22Rv1 (cell line): Measurements from ENCODE around the gene KDM2A.

Source experiments
- ZFX ChIP-seq: fragments of 450-650 bp; IDR thresholded peaks from 2 replicates; pipeline ENCODE4 v1.6.1; 2017; ENCODE audit warnings: antibody characterized with exemption, borderline replicate concordance
- TF ChIP-seq, protein P1 (sequence below): fragments of 450-650 bp; IDR thresholded peaks from 2 replicates; pipeline ENCODE4 v1.5.1; 2017; ENCODE audit warnings: mild to moderate bottlenecking

DNA sequence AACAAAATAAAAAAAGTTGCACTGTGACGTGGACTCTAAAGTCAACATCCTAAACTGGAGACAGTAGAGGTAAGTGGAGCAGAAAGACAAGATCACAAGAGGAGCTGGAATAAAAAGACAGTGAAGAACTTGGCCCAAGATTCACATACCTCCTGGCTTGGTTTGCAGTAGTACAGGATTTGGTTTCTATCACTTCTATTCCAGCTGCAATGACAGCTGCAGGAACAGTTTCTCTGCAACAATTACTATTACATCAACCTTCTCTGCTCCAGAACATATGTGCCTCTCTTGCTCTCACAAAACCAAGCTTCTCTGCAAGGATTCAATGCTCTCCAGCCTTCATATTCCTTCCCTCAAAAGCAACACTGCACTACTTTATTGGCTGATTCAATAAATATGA lies 7.8 kb upstream of the KDM2A start:
- TF ChIP-seq, protein P1, sequence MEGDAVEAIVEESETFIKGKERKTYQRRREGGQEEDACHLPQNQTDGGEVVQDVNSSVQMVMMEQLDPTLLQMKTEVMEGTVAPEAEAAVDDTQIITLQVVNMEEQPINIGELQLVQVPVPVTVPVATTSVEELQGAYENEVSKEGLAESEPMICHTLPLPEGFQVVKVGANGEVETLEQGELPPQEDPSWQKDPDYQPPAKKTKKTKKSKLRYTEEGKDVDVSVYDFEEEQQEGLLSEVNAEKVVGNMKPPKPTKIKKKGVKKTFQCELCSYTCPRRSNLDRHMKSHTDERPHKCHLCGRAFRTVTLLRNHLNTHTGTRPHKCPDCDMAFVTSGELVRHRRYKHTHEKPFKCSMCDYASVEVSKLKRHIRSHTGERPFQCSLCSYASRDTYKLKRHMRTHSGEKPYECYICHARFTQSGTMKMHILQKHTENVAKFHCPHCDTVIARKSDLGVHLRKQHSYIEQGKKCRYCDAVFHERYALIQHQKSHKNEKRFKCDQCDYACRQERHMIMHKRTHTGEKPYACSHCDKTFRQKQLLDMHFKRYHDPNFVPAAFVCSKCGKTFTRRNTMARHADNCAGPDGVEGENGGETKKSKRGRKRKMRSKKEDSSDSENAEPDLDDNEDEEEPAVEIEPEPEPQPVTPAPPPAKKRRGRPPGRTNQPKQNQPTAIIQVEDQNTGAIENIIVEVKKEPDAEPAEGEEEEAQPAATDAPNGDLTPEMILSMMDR, result no peak
- TF ChIP-seq ZFX, result no peak
